HEK293 (cell line): ENCODE results near the gene DACH2.

Source experiments
- HOXA7 ChIP-seq: sonication (generic); formaldehyde crosslinking; IDR thresholded peaks from 2 replicates; pipeline ENCODE4 v1.8.1; 2022; ENCODE audit warnings: missing genetic modification reagents, borderline replicate concordance
- REPIN1 ChIP-seq: fragments of 450-650 bp; formaldehyde crosslinking; IDR thresholded peaks from 2 replicates; pipeline ENCODE4 v1.5.1; 2017; ENCODE audit warnings: missing biosample characterization, missing genetic modification characterization, low read depth
- SP2 ChIP-seq: fragments of 450-650 bp; formaldehyde crosslinking; IDR thresholded peaks from 2 replicates; pipeline ENCODE4 v1.5.1; 2016; ENCODE audit warnings: missing biosample characterization, missing genetic modification characterization
- ZNF138 ChIP-seq: fragments of 450-650 bp; formaldehyde crosslinking; IDR thresholded peaks from 2 replicates; pipeline ENCODE4 v1.5.1; 2016; ENCODE audit warnings: missing biosample characterization, missing genetic modification characterization, borderline replicate concordance
- ZNF239 ChIP-seq: fragments of 450-650 bp; formaldehyde crosslinking; IDR thresholded peaks from 2 replicates; pipeline ENCODE4 v1.5.1; 2016; ENCODE audit warnings: missing biosample characterization, missing genetic modification characterization
- ZNF302 ChIP-seq: fragments of 450-650 bp; formaldehyde crosslinking; IDR thresholded peaks from 2 replicates; pipeline ENCODE4 v1.5.1; 2016; ENCODE audit warnings: missing biosample characterization, missing genetic modification characterization, low read depth
- ZNF423 ChIP-seq: fragments of 450-650 bp; formaldehyde crosslinking; IDR thresholded peaks from 2 replicates; pipeline ENCODE4 v1.5.1; 2016; ENCODE audit warnings: missing biosample characterization, missing genetic modification characterization
- ZNF510 ChIP-seq: fragments of 450-650 bp; formaldehyde crosslinking; IDR thresholded peaks from 2 replicates; pipeline ENCODE4 v1.5.1; 2018; ENCODE audit warnings: mild to moderate bottlenecking, missing genetic modification characterization, missing biosample characterization; ENCODE audit not compliant: insufficient replicate concordance
- TF ChIP-seq, protein P1 (sequence below): fragments of 450-650 bp; formaldehyde crosslinking; IDR thresholded peaks from 2 replicates; pipeline ENCODE4 v1.5.1; 2016; ENCODE audit warnings: missing biosample characterization, missing genetic modification characterization
- TF ChIP-seq, protein P2 (sequence below): fragments of 450-650 bp; formaldehyde crosslinking; IDR thresholded peaks from 2 replicates; pipeline ENCODE4 v1.5.1; 2016; ENCODE audit warnings: missing biosample characterization, missing genetic modification characterization
- TF ChIP-seq, protein P3 (sequence below): fragments of 450-650 bp; IDR thresholded peaks from 2 replicates; pipeline ENCODE4 v1.5.1; 2018; ENCODE audit warnings: missing biosample characterization, missing genetic modification characterization
- TF ChIP-seq, protein P4 (sequence below): fragments of 450-650 bp; formaldehyde crosslinking; IDR thresholded peaks from 2 replicates; pipeline ENCODE4 v1.5.1; 2016; ENCODE audit warnings: missing biosample characterization, missing genetic modification characterization
- TF ChIP-seq, protein P5 (sequence below): fragments of 450-650 bp; formaldehyde crosslinking; IDR thresholded peaks from 2 replicates; pipeline ENCODE4 v1.5.1; 2016; ENCODE audit warnings: missing biosample characterization, missing genetic modification characterization, low read depth

DNA sequence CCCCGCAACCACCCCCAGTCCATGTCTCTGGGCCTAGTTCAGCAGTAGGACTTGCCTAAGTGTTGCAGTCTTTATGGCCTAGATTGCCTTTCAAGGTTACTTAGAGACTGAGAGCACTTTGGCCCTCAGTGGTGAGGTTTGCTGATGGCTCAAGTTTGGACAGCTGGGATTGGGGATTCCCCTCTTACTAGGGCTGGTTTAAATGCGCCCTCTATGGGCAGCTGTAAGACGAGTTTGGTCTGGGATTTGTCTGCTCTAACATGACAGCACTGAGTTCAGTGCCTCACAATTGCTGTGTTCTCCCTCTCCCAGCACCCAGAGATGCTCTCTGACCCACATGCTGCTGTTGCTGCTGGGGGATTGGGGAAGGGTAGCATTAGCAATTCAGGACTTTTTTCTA, 23.1 kb downstream of the DACH2 start:
- TF ChIP-seq, protein P1, sequence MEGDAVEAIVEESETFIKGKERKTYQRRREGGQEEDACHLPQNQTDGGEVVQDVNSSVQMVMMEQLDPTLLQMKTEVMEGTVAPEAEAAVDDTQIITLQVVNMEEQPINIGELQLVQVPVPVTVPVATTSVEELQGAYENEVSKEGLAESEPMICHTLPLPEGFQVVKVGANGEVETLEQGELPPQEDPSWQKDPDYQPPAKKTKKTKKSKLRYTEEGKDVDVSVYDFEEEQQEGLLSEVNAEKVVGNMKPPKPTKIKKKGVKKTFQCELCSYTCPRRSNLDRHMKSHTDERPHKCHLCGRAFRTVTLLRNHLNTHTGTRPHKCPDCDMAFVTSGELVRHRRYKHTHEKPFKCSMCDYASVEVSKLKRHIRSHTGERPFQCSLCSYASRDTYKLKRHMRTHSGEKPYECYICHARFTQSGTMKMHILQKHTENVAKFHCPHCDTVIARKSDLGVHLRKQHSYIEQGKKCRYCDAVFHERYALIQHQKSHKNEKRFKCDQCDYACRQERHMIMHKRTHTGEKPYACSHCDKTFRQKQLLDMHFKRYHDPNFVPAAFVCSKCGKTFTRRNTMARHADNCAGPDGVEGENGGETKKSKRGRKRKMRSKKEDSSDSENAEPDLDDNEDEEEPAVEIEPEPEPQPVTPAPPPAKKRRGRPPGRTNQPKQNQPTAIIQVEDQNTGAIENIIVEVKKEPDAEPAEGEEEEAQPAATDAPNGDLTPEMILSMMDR (tag by site-specific recombination) = no peak
- TF ChIP-seq, protein P2, sequence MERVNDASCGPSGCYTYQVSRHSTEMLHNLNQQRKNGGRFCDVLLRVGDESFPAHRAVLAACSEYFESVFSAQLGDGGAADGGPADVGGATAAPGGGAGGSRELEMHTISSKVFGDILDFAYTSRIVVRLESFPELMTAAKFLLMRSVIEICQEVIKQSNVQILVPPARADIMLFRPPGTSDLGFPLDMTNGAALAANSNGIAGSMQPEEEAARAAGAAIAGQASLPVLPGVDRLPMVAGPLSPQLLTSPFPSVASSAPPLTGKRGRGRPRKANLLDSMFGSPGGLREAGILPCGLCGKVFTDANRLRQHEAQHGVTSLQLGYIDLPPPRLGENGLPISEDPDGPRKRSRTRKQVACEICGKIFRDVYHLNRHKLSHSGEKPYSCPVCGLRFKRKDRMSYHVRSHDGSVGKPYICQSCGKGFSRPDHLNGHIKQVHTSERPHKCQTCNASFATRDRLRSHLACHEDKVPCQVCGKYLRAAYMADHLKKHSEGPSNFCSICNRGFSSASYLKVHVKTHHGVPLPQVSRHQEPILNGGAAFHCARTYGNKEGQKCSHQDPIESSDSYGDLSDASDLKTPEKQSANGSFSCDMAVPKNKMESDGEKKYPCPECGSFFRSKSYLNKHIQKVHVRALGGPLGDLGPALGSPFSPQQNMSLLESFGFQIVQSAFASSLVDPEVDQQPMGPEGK = no peak
- TF ChIP-seq ZNF302 (tag by site-specific recombination) (no peak), REPIN1 (tag by site-specific recombination) (no peak), SP2 (tag by site-specific recombination) (no peak), ZNF423 (tag by site-specific recombination) (no peak), ZNF138 (tag by site-specific recombination) (no peak), HOXA7 (CRISPR knock-in tag) (no peak), ZNF510 (tag by site-specific recombination) (no peak), ZNF239 (no peak)
- TF ChIP-seq, protein P3, sequence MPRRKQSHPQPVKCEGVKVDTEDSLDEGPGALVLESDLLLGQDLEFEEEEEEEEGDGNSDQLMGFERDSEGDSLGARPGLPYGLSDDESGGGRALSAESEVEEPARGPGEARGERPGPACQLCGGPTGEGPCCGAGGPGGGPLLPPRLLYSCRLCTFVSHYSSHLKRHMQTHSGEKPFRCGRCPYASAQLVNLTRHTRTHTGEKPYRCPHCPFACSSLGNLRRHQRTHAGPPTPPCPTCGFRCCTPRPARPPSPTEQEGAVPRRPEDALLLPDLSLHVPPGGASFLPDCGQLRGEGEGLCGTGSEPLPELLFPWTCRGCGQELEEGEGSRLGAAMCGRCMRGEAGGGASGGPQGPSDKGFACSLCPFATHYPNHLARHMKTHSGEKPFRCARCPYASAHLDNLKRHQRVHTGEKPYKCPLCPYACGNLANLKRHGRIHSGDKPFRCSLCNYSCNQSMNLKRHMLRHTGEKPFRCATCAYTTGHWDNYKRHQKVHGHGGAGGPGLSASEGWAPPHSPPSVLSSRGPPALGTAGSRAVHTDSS = no peak
- TF ChIP-seq, protein P4, sequence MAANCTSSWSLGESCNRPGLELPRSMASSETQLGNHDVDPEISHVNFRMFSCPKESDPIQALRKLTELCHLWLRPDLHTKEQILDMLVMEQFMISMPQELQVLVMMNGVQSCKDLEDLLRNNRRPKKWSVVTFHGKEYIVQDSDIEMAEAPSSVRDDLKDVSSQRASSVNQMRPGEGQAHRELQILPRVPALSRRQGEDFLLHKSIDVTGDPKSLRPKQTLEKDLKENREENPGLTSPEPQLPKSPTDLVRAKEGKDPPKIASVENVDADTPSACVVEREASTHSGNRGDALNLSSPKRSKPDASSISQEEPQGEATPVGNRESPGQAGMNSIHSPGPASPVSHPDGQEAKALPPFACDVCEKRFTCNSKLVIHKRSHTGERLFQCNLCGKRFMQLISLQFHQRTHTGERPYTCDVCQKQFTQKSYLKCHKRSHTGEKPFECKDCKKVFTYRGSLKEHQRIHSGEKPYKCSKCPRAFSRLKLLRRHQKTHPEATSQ = no peak
- TF ChIP-seq, protein P5, sequence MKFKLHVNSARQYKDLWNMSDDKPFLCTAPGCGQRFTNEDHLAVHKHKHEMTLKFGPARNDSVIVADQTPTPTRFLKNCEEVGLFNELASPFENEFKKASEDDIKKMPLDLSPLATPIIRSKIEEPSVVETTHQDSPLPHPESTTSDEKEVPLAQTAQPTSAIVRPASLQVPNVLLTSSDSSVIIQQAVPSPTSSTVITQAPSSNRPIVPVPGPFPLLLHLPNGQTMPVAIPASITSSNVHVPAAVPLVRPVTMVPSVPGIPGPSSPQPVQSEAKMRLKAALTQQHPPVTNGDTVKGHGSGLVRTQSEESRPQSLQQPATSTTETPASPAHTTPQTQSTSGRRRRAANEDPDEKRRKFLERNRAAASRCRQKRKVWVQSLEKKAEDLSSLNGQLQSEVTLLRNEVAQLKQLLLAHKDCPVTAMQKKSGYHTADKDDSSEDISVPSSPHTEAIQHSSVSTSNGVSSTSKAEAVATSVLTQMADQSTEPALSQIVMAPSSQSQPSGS (tag by site-specific recombination) = no peak
